ENCODE results near the gene S100P. TPM values are rescaled to one million over a fixed set of nuclear protein-coding genes. Genes with fewer than 3 reads are reported as not detected.
"Not testable (repeated sequence)": the region's sequence is repeated elsewhere in the genome, so short reads cannot be mapped to it uniquely, and the experiment has no call there.

The S100P gene
- not detected for total RNA-seq

- no peak within 1 kb of the TSS for H3K4me3 ChIP-seq
- no peaks in the 10 kb centered on the region for H3K27me3 ChIP-seq
- intact Hi-C loops (cut with DNase I): no loop called here
- no peak for DNase-seq (ENCODE audit: low spot score in 2 of 2)
- no peaks in the 10 kb centered on the region for H3K9me3 ChIP-seq
- no peaks in the 10 kb centered on the region for H3K36me3 ChIP-seq
- peaks cover 0 to 7% of the 10 kb centered on the region in 2 donors for H3K4me1 ChIP-seq
- H3K27ac ChIP-seq: no peak within 1 kb of the TSS
- TF ChIP-seq, protein P1, sequence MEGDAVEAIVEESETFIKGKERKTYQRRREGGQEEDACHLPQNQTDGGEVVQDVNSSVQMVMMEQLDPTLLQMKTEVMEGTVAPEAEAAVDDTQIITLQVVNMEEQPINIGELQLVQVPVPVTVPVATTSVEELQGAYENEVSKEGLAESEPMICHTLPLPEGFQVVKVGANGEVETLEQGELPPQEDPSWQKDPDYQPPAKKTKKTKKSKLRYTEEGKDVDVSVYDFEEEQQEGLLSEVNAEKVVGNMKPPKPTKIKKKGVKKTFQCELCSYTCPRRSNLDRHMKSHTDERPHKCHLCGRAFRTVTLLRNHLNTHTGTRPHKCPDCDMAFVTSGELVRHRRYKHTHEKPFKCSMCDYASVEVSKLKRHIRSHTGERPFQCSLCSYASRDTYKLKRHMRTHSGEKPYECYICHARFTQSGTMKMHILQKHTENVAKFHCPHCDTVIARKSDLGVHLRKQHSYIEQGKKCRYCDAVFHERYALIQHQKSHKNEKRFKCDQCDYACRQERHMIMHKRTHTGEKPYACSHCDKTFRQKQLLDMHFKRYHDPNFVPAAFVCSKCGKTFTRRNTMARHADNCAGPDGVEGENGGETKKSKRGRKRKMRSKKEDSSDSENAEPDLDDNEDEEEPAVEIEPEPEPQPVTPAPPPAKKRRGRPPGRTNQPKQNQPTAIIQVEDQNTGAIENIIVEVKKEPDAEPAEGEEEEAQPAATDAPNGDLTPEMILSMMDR (IDR thresholded peaks at IDR 0.05): no peak
Measured at GRCh38 chr4:6693231-6694176, at the start of gene S100P. TSS of gene S100P (plus strand) at chr4:6693878. CDS start at chr4:6693933, 55 bp downstream.

GRCh38 chr4:6644792-6645530 is 48.7 kb upstream of the S100P start:
- H3K9me3 ChIP-seq: no peaks in the 10 kb centered on the region
- H3K27me3 ChIP-seq: no peaks in the 10 kb centered on the region
- H3K27ac ChIP-seq: peak overlapping the region in 1 of 2 donors; percentile 26
- peaks cover 13 to 15% of the 10 kb centered on the region in 2 donors for H3K36me3 ChIP-seq
- no peak overlapping the region for H3K4me3 ChIP-seq
- peaks cover 4 to 16% of the 10 kb centered on the region in 2 donors for H3K4me1 ChIP-seq
- DNase-seq (ENCODE audit: low spot score in 2 of 2): no peak
- TF ChIP-seq, protein P1 (IDR thresholded peaks at IDR 0.05): no peak
- intact Hi-C loops (cut with DNase I): loop anchor here (5.0 to 10.0 kb wide), 2 partner anchors 240 to 422 kb away; partner anchors contain the start of gene GRPEL1

DNA sequence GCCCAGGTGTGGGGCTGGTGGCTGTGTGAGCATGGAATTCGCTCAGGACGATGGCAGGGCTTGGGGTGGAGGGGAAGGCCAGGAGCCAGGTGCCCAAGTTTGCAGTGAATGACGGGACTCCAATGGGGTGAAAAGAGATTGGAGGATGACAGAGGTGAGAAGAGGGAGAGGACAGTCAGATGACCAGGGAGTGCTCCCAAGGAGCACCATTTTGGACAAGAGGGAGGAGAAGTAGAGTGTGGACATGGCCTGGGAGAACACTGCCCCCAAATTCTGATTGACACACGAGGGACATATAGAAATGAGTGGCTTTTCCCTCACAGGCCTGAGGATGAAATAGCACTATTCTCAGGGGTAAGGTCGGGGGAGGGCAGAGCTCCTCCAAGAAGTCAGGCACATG is 46.5 kb upstream of the S100P start:
- Histone ChIP-seq H3K27ac (no peak overlapping the region), H3K4me3 (no peak overlapping the region), H3K4me1 (peaks cover 0 to 11% of the 10 kb centered on the region in 2 donors), H3K9me3 (no peaks in the 10 kb centered on the region), H3K36me3 (peaks cover 11 to 15% of the 10 kb centered on the region in 2 donors), H3K27me3 (no peaks in the 10 kb centered on the region)
- intact Hi-C loops (cut with DNase I): loop anchor here (10.0 kb wide), 1 partner anchor 238 kb away; no protein-coding TSS in a partner anchor
- TF ChIP-seq, protein P1 (IDR thresholded peaks at IDR 0.05): no peak
- DNase-seq (ENCODE audit: low spot score in 2 of 2): peak in 1 of 2 donors; percentile 31

GRCh38 chr4:6647582-6648230 is 46.0 kb upstream of the S100P start:
- peaks cover 0 to 6% of the 10 kb centered on the region in 2 donors for H3K4me1 ChIP-seq
- intact Hi-C loops (cut with DNase I): loop anchor here (10.0 kb wide), 1 partner anchor 237 kb away; no protein-coding TSS in a partner anchor
- no peak overlapping the region for H3K4me3 ChIP-seq
- DNase-seq (ENCODE audit: low spot score in 2 of 2): peak in 1 of 2 donors; percentile 40
- H3K9me3 ChIP-seq: no peaks in the 10 kb centered on the region
- TF ChIP-seq, protein P1 (IDR thresholded peaks at IDR 0.05): no peak
- H3K27ac ChIP-seq: no peak overlapping the region
- peaks cover 7 to 10% of the 10 kb centered on the region in 2 donors for H3K36me3 ChIP-seq
- H3K27me3 ChIP-seq: no peaks in the 10 kb centered on the region

DNA sequence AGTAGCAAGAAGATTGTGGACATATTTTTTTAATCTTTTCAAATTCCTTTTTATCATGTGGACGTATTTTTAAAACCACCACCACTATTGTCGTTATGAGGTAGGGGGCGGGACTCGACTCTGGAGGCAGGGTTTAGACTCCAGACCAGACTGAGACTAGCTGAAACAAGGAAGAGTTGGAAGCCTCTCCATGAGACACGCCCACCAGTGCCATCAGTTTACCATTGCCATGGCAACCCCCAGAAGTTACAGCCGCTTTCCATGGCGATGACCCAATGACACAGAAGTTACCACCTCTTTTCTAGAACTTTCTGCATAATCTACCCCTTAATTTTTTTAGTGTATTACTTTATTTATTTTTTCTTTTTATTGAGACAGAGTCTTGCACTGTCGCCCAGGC is 44.5 kb upstream of the S100P start:
- TF ChIP-seq, protein P1 (IDR thresholded peaks at IDR 0.05): no peak
- no peak overlapping the region for H3K27ac ChIP-seq
- H3K36me3 ChIP-seq: no peaks in the 10 kb centered on the region
- no peaks in the 10 kb centered on the region for H3K27me3 ChIP-seq
- intact Hi-C loops (cut with DNase I): loop anchor here (10.0 kb wide), 1 partner anchor 236 kb away; no protein-coding TSS in a partner anchor
- H3K9me3 ChIP-seq: no peaks in the 10 kb centered on the region
- no peaks in the 10 kb centered on the region for H3K4me1 ChIP-seq
- H3K4me3 ChIP-seq: no peak overlapping the region
- DNase-seq (ENCODE audit: low spot score in 2 of 2): peak in 1 of 2 donors; percentile 50

- H3K9me3 ChIP-seq; intact Hi-C loops (cut with DNase I); H3K4me1 ChIP-seq; H3K27me3 ChIP-seq; H3K27ac ChIP-seq; DNase-seq (ENCODE audit: low spot score in 2 of 2); H3K36me3 ChIP-seq; H3K4me3 ChIP-seq: not testable (repeated sequence)
Measured at GRCh38 chr4:6654211-6654610, 39.5 kb upstream of the S100P start.

DNA sequence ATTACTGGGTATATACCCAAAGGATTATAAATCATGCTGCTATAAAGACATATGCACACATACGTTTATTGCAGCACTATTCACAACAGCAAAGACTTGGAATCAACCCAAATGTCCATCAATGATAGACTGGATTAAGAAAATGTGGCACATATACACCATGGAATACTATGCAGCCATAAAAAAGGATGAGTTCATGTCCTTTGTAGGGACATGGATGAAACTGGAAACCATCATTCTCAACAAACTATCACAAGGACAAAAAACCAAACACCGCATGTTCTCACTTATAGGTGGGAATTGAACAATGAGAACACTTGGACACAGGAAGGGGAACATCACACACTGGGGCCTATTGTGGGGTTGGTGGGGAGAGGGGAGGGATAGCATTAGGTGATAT is 38.4 kb upstream of the S100P start:
- H3K36me3 ChIP-seq; intact Hi-C loops (cut with DNase I); DNase-seq (ENCODE audit: low spot score in 2 of 2): not testable (repeated sequence)

More for the DNA sequence above, 38.4 kb upstream of the S100P start:
- H3K9me3 ChIP-seq, H3K27ac ChIP-seq, H3K27me3 ChIP-seq, H3K4me3 ChIP-seq, H3K4me1 ChIP-seq: not testable (repeated sequence)
